ENCODE results near the gene NUP37. TPM values are rescaled to one million over a fixed set of nuclear protein-coding genes. Genes with fewer than 3 reads are reported as not detected.
"Not testable (repeated sequence)": the region's sequence is repeated elsewhere in the genome, so short reads cannot be mapped to it uniquely, and the experiment has no call there.

Gene NUP37, protein sequence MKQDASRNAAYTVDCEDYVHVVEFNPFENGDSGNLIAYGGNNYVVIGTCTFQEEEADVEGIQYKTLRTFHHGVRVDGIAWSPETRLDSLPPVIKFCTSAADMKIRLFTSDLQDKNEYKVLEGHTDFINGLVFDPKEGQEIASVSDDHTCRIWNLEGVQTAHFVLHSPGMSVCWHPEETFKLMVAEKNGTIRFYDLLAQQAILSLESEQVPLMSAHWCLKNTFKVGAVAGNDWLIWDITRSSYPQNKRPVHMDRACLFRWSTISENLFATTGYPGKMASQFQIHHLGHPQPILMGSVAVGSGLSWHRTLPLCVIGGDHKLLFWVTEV
- total RNA-seq, result 23.9 TPM

DNA sequence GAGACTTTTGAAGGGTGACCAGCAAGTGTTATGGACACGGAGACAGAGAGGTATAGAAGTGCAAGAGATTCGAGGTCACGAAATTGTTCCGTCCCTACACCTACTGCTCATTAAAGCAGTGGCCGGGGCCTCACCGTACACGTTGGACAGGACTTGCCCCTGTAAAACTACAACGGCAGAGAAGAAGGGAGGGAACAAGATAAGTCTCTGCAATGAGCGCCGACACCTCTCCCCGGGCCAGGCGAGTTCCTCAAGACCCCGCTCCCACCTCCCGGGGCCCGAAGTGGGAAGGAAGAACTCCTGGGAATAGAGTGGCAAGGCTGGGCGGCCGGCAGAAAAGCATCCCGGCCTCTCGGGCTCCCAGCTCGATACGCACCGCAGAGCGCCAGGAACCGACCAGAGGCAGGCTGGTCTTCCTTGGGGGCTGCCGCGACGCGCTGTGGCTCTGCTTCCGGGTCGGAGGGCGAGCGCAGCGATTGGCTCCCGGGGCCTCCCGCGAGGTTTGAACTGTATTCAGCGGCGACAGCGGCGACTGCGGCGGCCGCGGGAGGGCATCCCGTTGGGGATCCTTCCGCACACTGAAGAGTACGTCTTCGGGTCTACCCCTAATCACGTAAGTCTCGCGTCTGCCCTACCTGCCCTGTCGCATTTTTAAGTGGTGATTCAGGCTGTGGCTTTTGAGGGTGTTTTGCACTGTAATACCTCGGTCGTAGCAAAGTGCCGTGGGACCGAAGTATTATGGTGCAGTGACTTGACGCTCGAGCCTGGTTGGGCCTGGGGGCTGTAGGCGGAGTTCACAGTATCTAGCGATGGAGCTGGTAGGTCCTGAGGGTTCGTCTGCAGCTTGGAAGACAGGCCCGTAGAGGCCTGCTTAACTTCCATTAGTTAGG is at the start of gene NUP37, which contains the start of gene PARPBP:
TSS of gene NUP37 (minus strand) at position 441 of the 890 bp plus-strand sequence. CDS start 1,596 bp downstream, outside the sequence.
TSS of gene PARPBP (plus strand) at position 510 of the 890 bp plus-strand sequence. CDS start 3,706 bp downstream, outside the sequence.
- peak; percentile 95 for DNase-seq

DNA sequence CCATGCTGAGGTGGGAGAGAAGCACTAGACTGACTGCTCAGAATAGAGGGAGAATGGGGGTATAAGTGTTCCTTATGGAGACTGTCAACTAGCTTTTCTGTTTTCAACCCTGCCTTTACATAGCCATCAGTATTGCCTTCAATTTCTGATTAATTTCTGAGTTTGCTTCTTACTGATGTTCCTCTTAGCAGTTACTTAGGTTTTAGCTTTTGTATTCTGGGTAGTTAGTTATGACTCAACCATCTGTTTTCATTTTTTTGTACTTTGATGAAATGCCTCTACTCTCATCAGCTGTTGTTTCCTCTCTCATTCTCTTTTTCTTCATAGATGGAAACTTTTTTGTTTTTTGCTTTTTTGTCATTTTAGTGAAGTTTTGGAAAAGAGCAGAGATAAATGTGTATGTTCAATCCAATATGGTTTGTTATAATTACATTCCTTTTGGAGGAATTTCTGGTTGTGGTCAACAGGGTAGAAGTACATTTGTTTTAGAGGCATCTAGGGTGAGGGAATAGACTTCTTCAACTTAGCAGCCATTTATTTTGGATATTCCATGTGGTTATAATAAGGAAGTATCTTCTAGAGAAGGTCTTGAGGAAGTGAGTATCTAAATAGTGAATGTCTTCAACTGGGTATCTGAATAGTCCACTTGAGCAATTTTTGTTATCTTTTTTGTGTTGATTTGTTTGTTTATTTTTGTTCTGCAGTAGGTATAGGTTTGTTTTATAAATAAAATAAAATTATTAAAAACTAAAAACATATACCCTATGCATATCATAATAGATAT is 48.1 kb upstream of the NUP37 start:
- DNase-seq, result no peak

DNA sequence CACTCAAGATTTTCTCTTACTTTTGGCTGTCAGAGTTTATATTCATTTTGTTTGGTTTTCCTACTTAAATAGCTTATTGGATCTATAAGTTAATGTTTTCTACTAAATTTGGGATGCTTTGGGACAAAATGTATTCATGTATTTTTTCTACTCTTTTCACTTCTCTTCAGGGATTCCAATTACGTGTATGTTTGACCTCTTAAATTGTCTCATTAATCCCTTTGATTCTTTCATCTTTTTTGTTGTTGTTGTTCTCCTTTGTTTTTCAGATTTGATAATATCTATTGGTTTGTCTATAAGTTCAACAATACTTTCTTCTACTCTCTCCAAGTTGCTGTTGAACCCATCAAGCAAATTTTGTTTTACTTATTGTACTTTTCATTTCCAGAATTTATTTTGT is 43.5 kb upstream of the NUP37 start:
- no peak for DNase-seq

DNA sequence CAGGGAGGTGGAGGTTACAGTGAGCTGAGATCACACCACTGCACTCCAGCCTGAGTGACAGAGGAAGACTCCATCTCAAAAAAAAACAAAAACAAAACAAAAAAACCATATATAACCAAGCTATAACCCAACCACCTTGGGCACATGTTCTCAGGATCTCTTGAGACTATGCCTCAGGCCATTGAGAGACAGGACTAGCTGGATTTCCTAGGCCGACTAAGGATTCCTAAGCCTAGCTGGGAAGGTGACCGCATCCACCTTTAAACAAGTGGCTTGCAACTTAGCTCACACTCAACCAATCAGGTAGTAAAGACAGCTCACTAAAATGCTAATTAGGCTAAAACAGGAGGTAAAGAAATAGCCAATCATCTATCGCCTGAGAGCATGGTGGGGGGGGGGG is 35.3 kb upstream of the NUP37 start:
- not testable (repeated sequence) for DNase-seq

DNA sequence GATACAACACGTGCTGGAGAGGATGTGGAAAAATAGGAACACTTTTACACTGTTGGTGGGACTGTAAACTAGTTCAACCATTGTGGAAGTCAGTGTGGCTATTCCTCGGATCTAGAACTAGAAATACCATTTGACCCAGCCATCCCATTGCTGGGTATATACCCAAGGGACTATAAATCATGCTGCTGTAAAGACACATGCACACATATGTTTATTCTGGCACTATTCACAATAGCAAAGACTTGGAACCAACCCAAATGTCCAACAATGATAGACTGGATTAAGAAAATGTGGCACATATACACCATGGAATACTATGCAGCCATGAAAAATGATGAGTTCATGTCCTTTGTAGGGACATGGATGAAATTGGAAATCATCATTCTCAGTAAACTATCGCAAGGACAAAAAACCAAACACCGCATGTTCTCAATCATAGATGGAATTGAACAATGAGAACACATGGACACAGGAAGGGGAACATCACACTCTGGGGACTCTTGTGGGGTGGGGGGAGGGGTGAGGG is 27.2 kb upstream of the NUP37 start:
- not testable (repeated sequence) for DNase-seq

DNA sequence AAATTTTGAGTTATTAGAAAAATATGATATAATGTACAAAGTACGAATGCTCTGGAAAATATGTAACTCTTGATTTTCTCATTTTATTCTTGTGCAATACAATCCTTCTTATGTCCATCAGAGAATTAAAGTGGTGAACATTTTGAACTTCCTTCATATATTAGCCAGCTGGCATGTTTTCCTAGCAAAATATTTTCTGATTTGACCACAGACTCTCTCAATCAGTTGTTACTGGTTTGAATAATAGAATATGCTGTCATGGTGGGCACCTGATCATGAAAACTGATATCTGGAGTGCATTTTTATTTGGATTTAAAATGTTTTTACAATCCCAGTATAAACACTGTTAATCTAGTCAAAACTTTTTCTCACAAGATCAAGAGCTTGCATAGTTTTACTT is 24.3 kb upstream of the NUP37 start:
- no peak for DNase-seq

DNA sequence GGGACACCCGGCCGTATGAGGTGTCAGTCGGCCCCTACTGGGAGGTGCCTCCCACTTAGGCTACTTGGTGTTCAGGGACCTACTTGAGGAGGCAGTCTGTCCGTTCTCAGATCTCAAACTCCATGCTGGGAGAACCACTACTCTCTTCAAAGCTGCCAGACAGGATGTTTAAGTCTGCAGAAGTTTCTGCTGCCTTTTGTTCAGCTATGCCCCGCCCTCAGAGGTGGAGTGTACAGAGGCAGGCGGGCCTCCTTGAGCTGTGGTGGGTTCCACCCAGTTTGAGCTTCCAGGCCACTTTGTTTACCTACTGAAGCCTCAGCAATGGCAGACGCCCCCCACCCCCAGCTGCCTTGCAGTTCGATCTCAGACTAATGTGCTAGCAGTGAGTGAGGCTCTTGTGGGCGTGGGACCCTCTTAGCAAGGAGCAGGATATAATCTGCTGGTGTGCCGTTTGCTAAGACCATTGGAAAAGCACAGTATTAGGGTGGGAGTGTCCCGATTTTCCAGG is 23.0 kb upstream of the NUP37 start:
- not testable (repeated sequence) for DNase-seq

DNA sequence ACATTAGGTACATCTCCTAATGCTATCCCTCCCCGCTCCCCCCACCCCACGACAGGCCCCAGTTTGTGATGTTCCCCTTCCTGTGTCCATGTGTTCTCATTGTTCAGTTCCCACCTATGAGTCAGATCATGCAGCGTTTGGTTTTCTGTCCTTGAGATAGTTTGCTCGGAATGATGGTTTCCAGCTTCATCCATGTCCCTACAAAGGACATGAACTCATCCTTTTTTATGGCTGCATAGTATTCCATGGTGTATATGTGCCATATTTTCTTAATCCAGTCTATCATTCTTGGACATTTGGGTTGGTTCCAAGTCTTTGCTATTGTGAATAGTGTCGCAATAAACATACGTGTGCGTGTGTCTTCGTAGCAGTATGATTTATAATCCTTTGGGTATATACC is 17.7 kb upstream of the NUP37 start:
- not testable (repeated sequence) for DNase-seq

DNA sequence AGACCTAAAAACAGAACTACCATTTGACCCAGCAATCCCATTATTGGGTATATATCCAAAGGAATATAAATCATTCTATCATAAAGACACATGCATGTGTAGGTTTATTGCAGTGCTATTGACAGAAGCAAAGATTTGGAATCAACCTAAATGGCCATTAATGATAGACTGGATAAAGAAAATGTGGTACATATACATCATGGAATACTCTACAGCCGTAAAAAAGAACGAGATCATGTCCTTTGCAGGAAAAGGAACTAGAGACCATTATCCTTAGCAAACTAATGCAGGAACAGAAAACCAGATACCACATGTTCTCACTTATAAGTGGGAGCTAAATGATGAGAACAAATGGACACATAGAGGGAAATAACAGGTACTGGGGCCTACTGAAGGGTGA is 11.5 kb upstream of the NUP37 start:
- not testable (repeated sequence) for DNase-seq

DNA sequence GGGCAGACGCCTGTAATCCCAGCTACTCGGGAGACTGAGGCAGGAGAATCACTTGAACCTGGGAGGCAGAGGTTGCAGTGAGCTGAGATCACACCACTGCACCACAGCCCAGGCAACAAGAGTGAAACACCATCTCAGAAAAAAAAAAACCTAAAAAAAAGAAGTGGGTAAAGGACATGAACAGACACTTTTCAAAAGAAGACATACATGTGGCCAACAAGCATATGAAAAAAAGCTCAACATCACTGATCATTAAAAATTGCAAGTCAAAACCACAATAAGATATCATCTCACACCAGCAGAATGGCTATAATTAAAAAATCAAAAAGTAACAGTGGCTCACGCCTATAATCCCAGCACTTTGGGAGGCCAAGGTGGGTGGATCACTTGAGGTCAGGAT is 10.8 kb upstream of the NUP37 start:
- not testable (repeated sequence) for DNase-seq

DNA sequence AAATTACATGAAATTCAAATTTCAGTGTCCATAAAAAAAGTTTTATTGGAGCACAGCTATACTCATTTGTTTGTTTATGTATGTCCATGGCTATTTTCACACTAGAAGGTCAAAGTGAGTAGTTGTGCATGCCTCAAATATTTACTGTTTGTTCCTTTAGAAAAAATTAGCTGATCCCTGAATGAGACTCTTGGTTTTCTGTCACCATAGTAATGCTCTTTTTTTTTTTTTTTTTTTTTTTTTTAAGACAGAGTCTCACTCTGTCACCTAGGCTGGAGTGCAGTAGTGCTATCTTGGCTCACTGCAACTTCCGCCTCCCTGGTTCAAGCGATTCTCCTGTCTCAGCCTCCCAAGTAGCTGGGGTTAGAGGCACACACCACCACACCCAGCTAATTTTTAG is 1.4 kb upstream of the NUP37 start:
- DNase-seq, result not testable (repeated sequence)

DNA sequence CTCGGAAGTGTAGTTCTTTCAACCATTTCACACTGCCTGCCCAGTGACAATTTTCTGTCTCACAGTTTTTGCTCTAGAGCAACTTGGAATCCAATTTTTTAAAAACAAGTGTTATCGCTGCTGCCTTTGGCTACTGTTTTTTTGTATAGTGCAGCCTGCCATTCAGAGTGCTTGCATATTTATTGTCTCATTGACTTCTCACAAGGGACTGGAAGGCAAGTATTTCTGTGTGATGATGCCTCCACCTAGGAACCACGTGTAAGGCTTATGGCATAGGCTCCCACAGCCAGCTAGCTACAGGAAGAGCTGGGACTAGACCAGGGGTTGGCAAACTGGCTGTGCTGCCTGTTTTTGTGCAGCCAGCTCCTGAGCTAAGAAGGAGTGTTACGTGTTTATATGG is 972 bp upstream of the NUP37 start:
- DNase-seq, result no peak

DNA sequence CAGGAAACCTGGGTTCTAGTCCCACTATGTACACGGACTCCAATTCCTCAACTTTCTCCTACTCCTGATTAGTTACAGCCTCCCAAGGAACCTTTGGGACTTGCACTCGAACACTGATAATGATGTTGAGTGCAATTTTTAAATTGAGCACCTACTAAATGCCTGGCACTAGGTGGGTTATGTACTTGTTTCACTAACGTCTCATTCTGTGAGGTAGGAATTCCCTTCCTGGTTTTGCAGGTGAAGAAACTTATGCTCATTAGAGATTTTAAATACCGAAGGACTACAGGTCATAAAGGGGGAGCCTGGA is 605 bp upstream of the NUP37 start:
- peak; percentile 4 for DNase-seq

DNA sequence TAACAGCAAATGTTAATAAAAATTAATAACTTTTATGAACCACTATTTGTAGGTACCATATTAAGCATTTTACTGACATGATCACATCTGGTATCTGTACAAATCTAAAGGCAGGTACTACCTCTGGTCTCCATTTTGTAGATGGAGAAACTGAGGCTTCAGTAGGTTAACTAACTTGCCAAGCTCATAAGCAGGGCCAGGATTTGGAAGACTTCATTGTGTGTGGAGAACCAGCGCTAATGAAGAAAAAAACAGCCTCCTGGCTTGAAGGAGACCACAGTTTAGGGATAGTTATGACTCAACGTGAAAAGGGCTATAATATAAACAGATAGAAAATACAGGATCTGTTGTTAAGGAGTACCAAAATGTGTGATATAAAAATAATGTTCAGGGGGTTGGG is 1.0 kb downstream of the NUP37 start:
- DNase-seq, result no peak

DNA sequence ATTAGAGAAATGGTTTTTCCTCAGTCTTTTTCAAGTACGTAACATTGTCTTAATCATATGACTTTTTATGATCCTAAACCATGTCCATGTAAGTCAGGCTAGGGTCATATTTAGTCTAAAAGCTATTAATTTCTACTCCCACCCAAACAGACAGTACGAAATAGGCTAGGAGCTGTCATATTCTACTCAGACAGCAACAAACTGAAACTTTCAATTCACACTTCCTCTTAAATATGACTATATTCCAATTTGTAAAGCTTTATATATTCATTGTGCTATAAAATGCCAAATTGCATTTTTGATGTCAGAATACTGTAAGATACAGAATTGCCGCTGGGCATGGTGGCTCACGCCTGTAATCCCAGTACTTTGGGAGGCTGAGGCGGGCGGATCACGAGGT is 3.5 kb downstream of the NUP37 start:
- DNase-seq, result no peak

DNA sequence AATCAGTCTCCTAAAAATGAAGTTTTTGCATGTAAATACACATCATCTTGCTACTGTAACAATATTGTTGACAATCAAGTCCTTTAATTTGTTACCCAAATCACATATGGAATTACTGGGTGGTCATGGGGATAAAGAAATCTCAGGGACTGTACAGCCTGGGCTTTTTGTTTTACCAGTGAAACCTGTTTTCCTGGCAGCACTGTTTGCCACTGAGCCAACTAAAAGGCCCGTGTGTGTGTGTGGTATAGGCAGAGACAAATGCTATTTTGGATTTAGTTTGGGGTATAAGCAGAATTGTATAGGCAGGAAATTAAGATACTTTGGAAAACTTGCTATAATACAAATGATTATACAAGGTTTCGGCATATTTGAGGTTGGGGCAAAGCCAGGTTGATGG is 5.7 kb downstream of the NUP37 start:
- no peak for DNase-seq

DNA sequence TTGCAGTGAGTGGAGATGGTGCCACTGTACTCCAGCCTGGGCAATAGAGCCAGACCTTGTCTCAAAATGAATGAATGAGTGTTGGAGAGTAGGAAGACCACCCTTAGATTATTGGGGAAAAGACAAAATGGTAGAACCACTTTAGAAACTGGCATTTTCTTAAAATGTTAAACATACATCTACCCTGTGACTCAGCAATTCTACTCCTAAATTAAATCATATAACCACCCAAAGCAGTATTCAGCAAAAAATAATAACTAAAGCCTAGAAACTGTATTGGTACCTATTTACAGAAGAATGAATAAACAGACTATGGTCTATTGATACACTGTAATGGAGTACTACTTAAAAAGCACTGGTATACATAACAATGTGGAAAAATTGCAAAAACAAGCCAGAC is 9.1 kb downstream of the NUP37 start:
- DNase-seq, result no peak

DNA sequence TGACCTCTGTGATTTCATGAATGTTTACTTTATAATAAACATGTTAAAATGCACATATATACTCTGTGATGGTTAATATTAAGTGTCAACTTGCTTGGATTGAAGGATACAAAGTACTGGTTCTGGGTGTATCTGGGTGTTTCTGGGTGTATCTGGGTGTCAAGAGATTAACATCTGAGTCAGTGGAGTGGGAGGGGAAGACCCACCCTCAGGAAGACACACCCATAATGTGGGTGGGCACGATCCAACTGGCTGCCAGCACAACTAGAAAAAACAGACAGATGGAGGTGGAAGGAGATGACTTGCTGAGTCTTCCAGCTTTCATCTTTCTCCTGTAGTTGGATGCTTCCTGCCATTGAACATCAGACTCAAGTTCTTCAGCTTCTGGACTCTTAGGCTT is 11.9 kb downstream of the NUP37 start:
- DNase-seq, result no peak

DNA sequence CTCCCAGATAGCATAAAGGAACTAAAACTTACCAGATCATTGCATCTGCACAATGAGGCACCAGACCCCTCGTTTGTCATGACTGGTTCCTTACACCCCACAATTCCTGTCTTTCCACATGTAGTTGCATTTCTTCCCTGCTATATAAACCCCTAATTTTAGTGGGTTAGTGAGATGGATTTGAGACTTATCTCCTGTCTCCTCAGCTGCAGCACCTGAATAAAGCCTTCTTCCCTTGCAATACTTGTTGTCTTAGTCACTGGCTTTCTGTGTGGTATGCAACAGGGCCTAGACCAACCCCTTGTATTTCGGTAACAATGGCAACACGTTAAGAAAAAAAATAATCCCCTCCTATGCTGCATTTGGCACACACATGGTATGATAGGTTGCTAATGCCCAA is 13.0 kb downstream of the NUP37 start:
- no peak for DNase-seq

DNA sequence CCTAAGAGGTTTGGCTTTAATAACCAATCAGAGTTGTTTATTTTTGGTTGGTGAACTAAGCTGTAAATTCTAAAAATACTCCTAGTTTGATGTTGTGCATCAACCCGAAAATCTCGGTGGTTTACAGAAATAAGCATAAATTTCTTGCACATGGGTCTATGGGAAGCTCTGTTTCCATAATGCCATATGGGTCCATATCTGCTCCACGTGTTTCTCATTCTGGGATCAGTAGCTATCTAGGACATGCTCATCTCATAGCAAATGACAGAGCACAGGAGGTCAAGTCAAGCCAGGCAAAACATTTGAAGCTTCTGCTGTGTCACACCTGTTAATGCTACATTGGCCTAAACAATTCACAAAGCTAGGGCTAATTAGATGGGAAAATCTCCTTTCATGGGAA is 23.1 kb downstream of the NUP37 start:
- DNase-seq, result no peak

DNA sequence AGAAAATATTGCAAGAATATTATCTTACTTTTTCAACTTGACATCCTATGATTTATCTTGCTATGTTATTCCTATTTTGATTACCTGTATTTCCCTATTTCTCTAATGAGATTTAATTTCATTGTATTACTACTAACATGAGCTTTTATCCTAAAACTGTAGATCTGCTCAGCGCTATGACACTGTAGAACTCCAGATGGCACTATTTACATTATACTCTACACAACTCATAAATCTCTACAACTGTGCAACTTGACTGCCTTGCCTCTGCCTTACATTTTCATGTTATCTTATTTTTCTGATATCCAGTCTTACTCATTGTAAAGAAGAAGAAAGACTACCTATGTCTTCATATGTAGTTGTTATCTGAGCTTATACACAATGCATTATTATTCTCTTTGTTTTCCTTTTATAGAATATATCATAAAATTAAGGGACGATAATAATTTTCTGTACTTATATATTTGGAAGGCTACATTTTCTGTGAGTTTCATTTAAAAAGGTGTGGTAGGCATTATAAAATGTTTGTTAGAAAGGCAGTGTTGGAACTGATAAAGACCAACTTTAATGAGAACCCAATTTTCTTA is 24.1 kb downstream of the NUP37 start:
- DNase-seq, result peak; percentile 56

DNA sequence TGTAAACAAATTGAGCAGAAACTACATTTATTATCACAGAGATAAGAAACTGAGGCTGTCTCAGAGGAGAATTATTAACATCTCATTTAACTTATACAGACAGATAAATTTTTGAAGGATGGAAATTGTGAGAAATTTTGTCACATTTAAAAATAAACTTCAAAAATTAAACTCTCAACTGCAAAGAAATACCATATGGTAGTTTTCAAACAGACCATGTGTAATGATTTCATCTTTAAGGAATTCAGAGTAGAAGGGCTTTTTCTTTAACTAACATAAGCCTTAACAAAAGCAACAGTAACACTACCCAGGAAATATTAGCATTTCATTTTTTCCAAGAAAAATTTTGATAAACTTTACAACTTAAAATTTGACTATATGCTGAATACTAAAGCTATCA is 26.6 kb downstream of the NUP37 start:
- DNase-seq, result peak; percentile 20

Measured in tongue (tissue), 2 donors.